OCI-LY3 (cell line): Measurements from ENCODE around the gene MAP3K5.

Experiments used
- H2AFZ ChIP-seq: fragments of 200-600, 300-600 bp; shearing (Covaris generic); 2 replicates; pipeline ENCODE4 v1.6.0; 2014; ENCODE audit warnings: antibody characterized with exemption, low read depth, low read length
- H3K27ac ChIP-seq: fragments of 200-600, 300-600 bp; sonication (generic); 2 replicates; pipeline ENCODE4 v1.5.1; 2014; ENCODE audit warnings: mild to moderate bottlenecking, low read length, moderate library complexity, mixed read lengths
- H3K27me3 ChIP-seq: fragments of 200-600, 300-600 bp; sonication (generic); 2 replicates; pipeline ENCODE4 v1.6.1; 2014; ENCODE audit warnings: low read depth, low read length, mixed read lengths
- H3K36me3 ChIP-seq: fragments of 200-600, 300-600 bp; sonication (generic); replicated peaks from 2 replicates; pipeline ENCODE3; 2014; ENCODE audit warnings: low read depth, low read length, mixed read lengths
- H3K4me1 ChIP-seq: fragments of 300-600, 200-600 bp; sonication (generic); 2 replicates; pipeline ENCODE4 v1.6.1; 2014; ENCODE audit warnings: low read length, mixed read lengths
- H3K4me2 ChIP-seq: fragments of 200-600, 300-600 bp; sonication (generic); 2 replicates; pipeline ENCODE4 v1.6.1; 2014; ENCODE audit warnings: low read length, mixed read lengths
- H3K4me3 ChIP-seq: fragments of 300-600, 200-600 bp; sonication (generic); 2 replicates; pipeline ENCODE4 v1.5.1; 2014; ENCODE audit warnings: antibody characterized with exemption, mild to moderate bottlenecking, low read length, moderate library complexity
- H3K79me2 ChIP-seq: fragments of 300-600, 200-600 bp; shearing (Covaris generic); 2 replicates; pipeline ENCODE4 v1.6.1; 2014; ENCODE audit warnings: mild to moderate bottlenecking, low read length, mixed read lengths
- H3K9ac ChIP-seq: fragments of 300-600, 200-600 bp; shearing (Covaris generic); 2 replicates; pipeline ENCODE4 v1.6.0; 2014; ENCODE audit warnings: mild to moderate bottlenecking, low read length, moderate library complexity
- H3K9me3 ChIP-seq: fragments of 200-600, 300-600 bp; shearing (Covaris generic); 2 replicates; pipeline ENCODE4 v1.6.1; 2014; ENCODE audit warnings: low read length, mixed read lengths; ENCODE audit not compliant: insufficient read depth
- H4K20me1 ChIP-seq: fragments of 200-600, 300-600 bp; sonication (generic); 2 replicates; pipeline ENCODE4 v1.6.1; 2016; ENCODE audit warnings: low read length, mixed read lengths; ENCODE audit not compliant: insufficient read depth
- EZH2phosphoT487 ChIP-seq: fragments of 200-600 bp; shearing (Covaris generic); IDR thresholded peaks from 2 replicates; pipeline ENCODE4 v1.6.1; 2018; ENCODE audit warnings: antibody characterized with exemption, mixed run types, low read depth
- TF ChIP-seq, protein P1 (sequence below): fragments of 200-600, 300-600 bp; sonication (generic); IDR thresholded peaks from 2 replicates; pipeline ENCODE4 v1.5.1; 2014; ENCODE audit warnings: antibody characterized with exemption, low read length, low read depth

Gene MAP3K5

DNA sequence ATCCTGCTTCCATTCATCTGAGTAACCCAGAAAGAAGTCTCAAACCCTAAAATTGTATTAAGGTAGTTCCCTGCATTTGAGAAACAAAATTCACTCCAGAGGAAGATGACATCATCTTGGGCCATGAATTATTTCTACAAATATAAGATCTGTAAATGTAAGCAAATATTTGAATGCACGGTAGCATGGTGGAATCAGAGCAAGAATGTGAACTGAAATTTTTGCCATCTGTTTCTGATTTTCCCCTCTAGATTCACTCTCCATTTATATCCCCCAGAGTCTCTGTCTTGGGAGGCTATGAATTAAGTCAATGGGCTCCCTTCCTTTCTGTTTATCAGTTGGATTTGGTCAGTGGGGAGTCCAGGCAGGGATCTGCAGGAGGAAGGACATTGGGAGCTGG is 5.8 kb upstream of the MAP3K5 start:
- Histone ChIP-seq H3K36me3 (no peaks in the 10 kb centered on the region), H3K4me3 (no peak overlapping the region), H3K27me3 (no peaks in the 10 kb centered on the region), H3K4me2 (no peak overlapping the region), H3K79me2 (no peaks in the 10 kb centered on the region), H3K9me3 (no peaks in the 10 kb centered on the region), H3K27ac (no peak overlapping the region), H3K9ac (no peak overlapping the region), H4K20me1 (no peaks in the 10 kb centered on the region), H2AFZ (no peak overlapping the region), H3K4me1 (0 out of 2 replicates have a peak, but pooled peaks cover 2% of the 10 kb centered on the region)
- TF ChIP-seq, protein P1, sequence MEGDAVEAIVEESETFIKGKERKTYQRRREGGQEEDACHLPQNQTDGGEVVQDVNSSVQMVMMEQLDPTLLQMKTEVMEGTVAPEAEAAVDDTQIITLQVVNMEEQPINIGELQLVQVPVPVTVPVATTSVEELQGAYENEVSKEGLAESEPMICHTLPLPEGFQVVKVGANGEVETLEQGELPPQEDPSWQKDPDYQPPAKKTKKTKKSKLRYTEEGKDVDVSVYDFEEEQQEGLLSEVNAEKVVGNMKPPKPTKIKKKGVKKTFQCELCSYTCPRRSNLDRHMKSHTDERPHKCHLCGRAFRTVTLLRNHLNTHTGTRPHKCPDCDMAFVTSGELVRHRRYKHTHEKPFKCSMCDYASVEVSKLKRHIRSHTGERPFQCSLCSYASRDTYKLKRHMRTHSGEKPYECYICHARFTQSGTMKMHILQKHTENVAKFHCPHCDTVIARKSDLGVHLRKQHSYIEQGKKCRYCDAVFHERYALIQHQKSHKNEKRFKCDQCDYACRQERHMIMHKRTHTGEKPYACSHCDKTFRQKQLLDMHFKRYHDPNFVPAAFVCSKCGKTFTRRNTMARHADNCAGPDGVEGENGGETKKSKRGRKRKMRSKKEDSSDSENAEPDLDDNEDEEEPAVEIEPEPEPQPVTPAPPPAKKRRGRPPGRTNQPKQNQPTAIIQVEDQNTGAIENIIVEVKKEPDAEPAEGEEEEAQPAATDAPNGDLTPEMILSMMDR = no peak
- no peak for TF ChIP-seq EZH2phosphoT487

DNA sequence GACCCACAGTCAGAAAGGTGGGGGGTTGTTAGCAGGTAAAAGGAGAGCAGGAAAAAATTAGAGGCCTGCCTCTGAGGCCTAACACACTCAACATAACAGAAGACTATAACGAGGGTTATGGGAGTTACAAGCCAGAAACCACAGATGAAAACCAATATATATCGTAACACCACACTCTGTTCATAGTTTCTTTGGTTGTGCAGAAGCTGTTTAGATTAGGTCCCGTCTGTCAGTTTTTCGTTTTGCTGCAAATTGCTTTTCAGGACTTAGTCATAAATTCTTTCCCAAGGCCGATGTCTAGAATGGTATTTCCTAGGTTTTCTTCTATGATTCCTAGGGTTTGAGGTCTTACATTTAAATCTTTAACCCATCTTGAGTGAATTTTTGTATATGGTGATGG is 3.7 kb upstream of the MAP3K5 start:
- Histone ChIP-seq H3K79me2 (no peaks in the 10 kb centered on the region), H3K27ac (no peak overlapping the region), H3K36me3 (no peaks in the 10 kb centered on the region), H3K9me3 (no peaks in the 10 kb centered on the region), H2AFZ (no peak overlapping the region), H3K4me3 (no peak overlapping the region), H4K20me1 (no peaks in the 10 kb centered on the region), H3K4me1 (peaks cover 4% of the 10 kb centered on the region), H3K4me2 (no peak overlapping the region), H3K9ac (no peak overlapping the region), H3K27me3 (no peaks in the 10 kb centered on the region)
- no peak for TF ChIP-seq EZH2phosphoT487
- TF ChIP-seq, protein P1 = no peak

DNA sequence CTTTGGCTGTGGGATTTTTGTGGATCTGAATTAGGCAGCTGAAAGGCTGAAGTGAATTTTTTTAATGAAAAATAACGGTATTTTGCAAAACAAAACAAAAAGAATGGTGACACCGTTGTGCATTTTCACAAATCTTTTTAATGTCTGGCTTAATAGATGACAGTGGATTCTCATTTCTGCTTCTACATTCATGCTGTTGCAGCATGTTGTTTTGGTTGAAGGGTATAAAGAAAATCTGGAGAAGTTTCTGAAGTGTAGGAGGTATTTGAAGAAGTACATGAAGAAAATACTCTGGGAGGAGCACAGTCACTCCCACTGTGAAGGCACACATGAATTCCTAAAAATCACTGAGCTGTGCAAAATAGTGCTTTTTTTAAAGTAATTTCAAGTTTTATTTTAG is 3.1 kb upstream of the MAP3K5 start:
- H3K27me3 ChIP-seq = no peaks in the 10 kb centered on the region
- peaks cover 9% of the 10 kb centered on the region for H3K4me1 ChIP-seq
- H3K4me2 ChIP-seq = no peak overlapping the region
- no peak overlapping the region for H2AFZ ChIP-seq
- H3K4me3 ChIP-seq = no peak overlapping the region
- TF ChIP-seq, protein P1 = no peak
- TF ChIP-seq EZH2phosphoT487 = no peak
- H4K20me1 ChIP-seq = no peaks in the 10 kb centered on the region
- no peaks in the 10 kb centered on the region for H3K79me2 ChIP-seq
- no peaks in the 10 kb centered on the region for H3K36me3 ChIP-seq
- H3K9ac ChIP-seq = no peak overlapping the region
- no peak overlapping the region for H3K27ac ChIP-seq
- no peaks in the 10 kb centered on the region for H3K9me3 ChIP-seq

DNA sequence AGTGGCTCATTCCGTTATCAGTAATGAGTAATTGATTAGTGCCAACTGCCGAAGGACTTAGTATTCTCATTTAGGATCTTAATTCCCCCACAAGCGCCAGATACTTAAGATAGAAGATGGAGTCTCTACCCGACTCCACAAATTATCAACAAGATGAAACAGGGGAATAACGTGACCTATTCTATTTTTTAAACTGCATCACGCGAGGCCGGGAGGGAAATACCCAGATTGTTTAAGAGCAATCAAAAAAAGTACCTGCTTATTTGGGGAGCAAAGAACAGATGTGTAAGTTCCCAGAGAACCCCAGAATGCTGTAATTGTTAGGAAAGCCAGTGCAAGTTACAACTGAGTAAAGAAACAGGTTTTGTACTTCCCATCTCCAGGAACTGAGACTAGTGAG is 1.1 kb upstream of the MAP3K5 start:
- H3K4me1 ChIP-seq = peaks cover 9% of the 10 kb centered on the region
- H3K4me3 ChIP-seq = peak overlapping the region; percentile 96
- peak overlapping the region; percentile 86 for H2AFZ ChIP-seq
- no peaks in the 10 kb centered on the region for H3K79me2 ChIP-seq
- peak overlapping the region; percentile 87 for H3K9ac ChIP-seq
- H3K27me3 ChIP-seq = no peaks in the 10 kb centered on the region
- TF ChIP-seq EZH2phosphoT487 = no peak
- TF ChIP-seq, protein P1 = no peak
- no peaks in the 10 kb centered on the region for H4K20me1 ChIP-seq
- no peaks in the 10 kb centered on the region for H3K36me3 ChIP-seq
- H3K27ac ChIP-seq = peak overlapping the region; percentile 67
- H3K9me3 ChIP-seq = no peaks in the 10 kb centered on the region
- peak overlapping the region; percentile 95 for H3K4me2 ChIP-seq
